Stomach (tissue), 9 donors: ENCODE results near the gene LRRC74A. TPM values are rescaled to one million over a fixed set of nuclear protein-coding genes. Genes with fewer than 3 reads are reported as not detected.

Experiments
- DNase-seq, 2 donors: peaks; one replicate each; pipeline versions ENCODE4 v3.0.0 to v3.0.0-alpha.2; 2013 to 2019
- H3K27ac ChIP-seq, 5 donors: fragments of 200-600 bp in 4 of 5; sonication (generic) in 4 of 5; one replicate each; pipeline ENCODE4 v1.5.1; 2013 to 2019; ENCODE audit warnings: mild to moderate bottlenecking in 1 of 5, moderate library complexity in 1 of 5
- H3K27me3 ChIP-seq, 3 donors: fragments of 200-600 bp; sonication (generic); one replicate each; pipeline ENCODE4 v1.5.1; 2017 to 2019; ENCODE audit warnings: mixed run types in 1 of 3
- H3K36me3 ChIP-seq, 4 donors: fragments of 200-600 bp; sonication (generic); 1 replicate in 3 of 4; 2 replicates in 1 of 4; pipeline ENCODE4 v1.5.1; 2016 to 2019
- H3K4me1 ChIP-seq, 4 donors: fragments of 200-600 bp; sonication (generic); one replicate each; pipeline ENCODE4 v1.5.1; 2016 to 2019
- H3K4me3 ChIP-seq, 4 donors: fragments of 200-600 bp; sonication (generic) in 3 of 4; one replicate each; pipeline ENCODE4 v1.5.1; 2016 to 2019; ENCODE audit warnings: mild to moderate bottlenecking in 1 of 4
- H3K9me3 ChIP-seq, 4 donors: fragments of 200-600 bp; sonication (generic); one replicate each; pipeline ENCODE4 v1.5.1; 2016 to 2019
- EP300 ChIP-seq: sonication (generic); formaldehyde crosslinking; IDR thresholded peaks from one replicate; pipeline ENCODE4 v1.6.1; 2017; ENCODE audit warnings: antibody characterized with exemption
- POLR2A ChIP-seq, 4 donors: fragments of 450-650 bp; IDR thresholded peaks; one replicate each; pipeline ENCODE4 v1.6.1; 2016; ENCODE audit warnings: antibody characterized with exemption in 4 of 4, control low read depth in 2 of 4, mild to moderate bottlenecking in 1 of 4, moderate library complexity in 1 of 4
- POLR2AphosphoS5 ChIP-seq, 3 donors: sonication (generic); formaldehyde crosslinking; IDR thresholded peaks; one replicate each; pipeline ENCODE4 v1.6.1; 2016; ENCODE audit warnings: antibody characterized with exemption in 3 of 3
- WGBS, 5 donors: extraction: QIAGEN DNeasy Blood & Tissue Kit in 3 of 5; methylation state at CpG; one replicate each; pipeline versions ENCODE4 v1.1.5 to v1.1.7; 2013 to 2018; 5-methylcytosine and 5-hydroxymethylcytosine counted together
- intact Hi-C: fragments of 100-400 bp; cut with DNase I; formaldehyde crosslinking; loops from one replicate; pipeline ENCODE4 v1.15.1; 2023; ENCODE audit warnings: low total_unique reads
- polyA plus RNA-seq, 3 donors: library from polyadenylated mRNA; stranded (reverse); fragments of 200-250 nt; gene quantifications; one replicate each; pipeline ENCODE4 v1.2.3, GENCODE V29; 2013
- total RNA-seq, 5 donors: library from RNA; depleted of rRNA; stranded (reverse); fragments of >200 nt; gene quantifications; one replicate each; pipeline versions ENCODE4 v1.1.0 to v1.2.3, GENCODE V29; 2014 to 2016
- TF ChIP-seq, protein P1 (sequence below), 7 experiments: fragments of 450-650 bp in 4 of 7; fragments of 200-600 bp in 3 of 7; sonication (generic) in 3 of 7; IDR thresholded peaks; one replicate each; pipeline ENCODE4 v1.5.1; 2016 to 2019; ENCODE audit warnings: antibody characterized with exemption in 7 of 7, control low read depth in 2 of 7, mild to moderate bottlenecking in 1 of 7
- donor health status: healthy with polysubstance abuse.
- donor health status: Bipolar disorder and iron deficiency.
- donor health status: healthy.

Gene LRRC74A
- total and polyA plus RNA-seq, 8 donors = not detected

GRCh38 chr14:76846331-76847047, 20.3 kb downstream of the LRRC74A start:
- 73 to 85% (median 76%) methylated on average over 7 of the region's 7 CpGs for WGBS, 5 donors
- Histone ChIP-seq H3K4me3 (no peak overlapping the region), H3K36me3 (no peaks in the 10 kb centered on the region), H3K27me3 (peaks cover 0 to 17% (median 0%) of the 10 kb centered on the region in 3 donors), H3K27ac (no peak overlapping the region), H3K4me1 (no peaks in the 10 kb centered on the region), H3K9me3 (no peaks in the 10 kb centered on the region)
- intact Hi-C loops = no loop called here
- TF ChIP-seq POLR2AphosphoS5 (IDR thresholded peaks at IDR 0.05) = no peak
- no peak for TF ChIP-seq EP300
- TF ChIP-seq, protein P1, sequence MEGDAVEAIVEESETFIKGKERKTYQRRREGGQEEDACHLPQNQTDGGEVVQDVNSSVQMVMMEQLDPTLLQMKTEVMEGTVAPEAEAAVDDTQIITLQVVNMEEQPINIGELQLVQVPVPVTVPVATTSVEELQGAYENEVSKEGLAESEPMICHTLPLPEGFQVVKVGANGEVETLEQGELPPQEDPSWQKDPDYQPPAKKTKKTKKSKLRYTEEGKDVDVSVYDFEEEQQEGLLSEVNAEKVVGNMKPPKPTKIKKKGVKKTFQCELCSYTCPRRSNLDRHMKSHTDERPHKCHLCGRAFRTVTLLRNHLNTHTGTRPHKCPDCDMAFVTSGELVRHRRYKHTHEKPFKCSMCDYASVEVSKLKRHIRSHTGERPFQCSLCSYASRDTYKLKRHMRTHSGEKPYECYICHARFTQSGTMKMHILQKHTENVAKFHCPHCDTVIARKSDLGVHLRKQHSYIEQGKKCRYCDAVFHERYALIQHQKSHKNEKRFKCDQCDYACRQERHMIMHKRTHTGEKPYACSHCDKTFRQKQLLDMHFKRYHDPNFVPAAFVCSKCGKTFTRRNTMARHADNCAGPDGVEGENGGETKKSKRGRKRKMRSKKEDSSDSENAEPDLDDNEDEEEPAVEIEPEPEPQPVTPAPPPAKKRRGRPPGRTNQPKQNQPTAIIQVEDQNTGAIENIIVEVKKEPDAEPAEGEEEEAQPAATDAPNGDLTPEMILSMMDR (IDR thresholded peaks at IDR 0.05) = no peak
- TF ChIP-seq POLR2A (IDR thresholded peaks at IDR 0.05) = no peak
- no peak for DNase-seq

DNA sequence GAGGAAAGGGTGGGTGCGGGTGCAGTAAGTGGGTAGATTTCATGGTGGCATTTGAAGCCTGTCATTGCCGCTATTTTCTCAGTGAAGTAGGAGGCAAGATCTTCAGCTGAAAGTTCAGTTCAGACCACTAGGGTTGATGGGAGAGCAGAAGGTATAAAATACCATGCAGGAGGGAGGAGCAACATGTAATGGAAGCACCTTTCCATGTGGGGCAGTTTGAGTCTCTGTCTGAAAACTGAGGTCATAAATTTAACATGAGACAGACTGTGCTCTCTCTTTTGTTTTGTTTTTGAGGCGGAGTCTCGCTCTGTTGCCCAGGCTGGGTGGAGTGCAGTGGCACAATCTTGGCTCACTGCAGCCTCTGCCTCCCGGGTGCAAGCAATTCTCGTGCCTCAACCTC, 22.7 kb downstream of the LRRC74A start:
- Histone ChIP-seq H3K27me3 (peaks cover 0 to 14% (median 0%) of the 10 kb centered on the region in 3 donors), H3K9me3 (no peaks in the 10 kb centered on the region), H3K36me3 (no peaks in the 10 kb centered on the region), H3K27ac (no peak overlapping the region), H3K4me1 (no peaks in the 10 kb centered on the region), H3K4me3 (no peak overlapping the region)
- TF ChIP-seq POLR2AphosphoS5 (IDR thresholded peaks at IDR 0.05) (no peak), POLR2A (IDR thresholded peaks at IDR 0.05) (no peak), EP300 (no peak)
- TF ChIP-seq, protein P1 (IDR thresholded peaks at IDR 0.05) = no peak
- DNase-seq = no peak
- intact Hi-C loops = no loop called here
- WGBS, 5 donors = 68 to 82% (median 77%) methylated on average over 6 of the region's 6 CpGs

GRCh38 chr14:76855066-76855465, 28.9 kb downstream of the LRRC74A start:
- no peaks in the 10 kb centered on the region for H3K9me3 ChIP-seq
- WGBS, 5 donors = 90 to 98% (median 95%) methylated on average over 2 of the region's 2 CpGs
- no peaks in the 10 kb centered on the region for H3K36me3 ChIP-seq
- peaks cover 0 to 5% (median 0%) of the 10 kb centered on the region in 3 donors for H3K27me3 ChIP-seq
- no peak overlapping the region for H3K4me3 ChIP-seq
- intact Hi-C loops = no loop called here
- TF ChIP-seq POLR2AphosphoS5 (IDR thresholded peaks at IDR 0.05) (no peak), EP300 (no peak), POLR2A (IDR thresholded peaks at IDR 0.05) (no peak)
- TF ChIP-seq, protein P1 (IDR thresholded peaks at IDR 0.05) = no peak
- H3K4me1 ChIP-seq = no peaks in the 10 kb centered on the region
- H3K27ac ChIP-seq = no peak overlapping the region
- no peak for DNase-seq

- no peaks in the 10 kb centered on the region for H3K9me3 ChIP-seq
- H3K27ac ChIP-seq = no peak overlapping the region
- 63 to 84% (median 79%) methylated on average over 1 of the region's 1 CpG for WGBS, 5 donors
- no peaks in the 10 kb centered on the region for H3K4me1 ChIP-seq
- TF ChIP-seq, protein P1 (IDR thresholded peaks at IDR 0.05) = no peak
- TF ChIP-seq POLR2AphosphoS5 (IDR thresholded peaks at IDR 0.05) (no peak), POLR2A (IDR thresholded peaks at IDR 0.05) (no peak), EP300 (no peak)
- H3K36me3 ChIP-seq = no peaks in the 10 kb centered on the region
- no peak for DNase-seq
- H3K27me3 ChIP-seq = peaks cover 0 to 5% (median 0%) of the 10 kb centered on the region in 3 donors
- intact Hi-C loops = no loop called here
- no peak overlapping the region for H3K4me3 ChIP-seq
Observed at GRCh38 chr14:76856769-76857168, 30.6 kb downstream of the LRRC74A start.
